ENCODE results near the gene SCARB2.

SCARB2 gene

GRCh38 chr4:76141241-76141640 is 72.4 kb downstream of the SCARB2 start:
- DNase-seq = no peak

- DNase-seq = no peak
These were observed 85.9 kb downstream of the SCARB2 start for GRCh38 chr4:76127754-76128153.

- DNase-seq = no peak
These were observed 87.8 kb downstream of the SCARB2 start for GRCh38 chr4:76125816-76126215.

- DNase-seq = no peak
These were observed 93.4 kb downstream of the SCARB2 start for GRCh38 chr4:76120199-76120598.

GRCh38 chr4:76117536-76117935 is 96.1 kb downstream of the SCARB2 start:
- DNase-seq = no peak

- DNase-seq = no peak
These were observed 96.8 kb downstream of the SCARB2 start for GRCh38 chr4:76116821-76117220.
